DND-41 (cell line): Measurements from ENCODE around the gene TERF2IP.

Source experiments
- ATAC-seq: fragments of 200-7000 bp; cut with Tn5 transposase; 3 replicates; pipeline ENCODE4 v1.9.1; 2021; ENCODE audit warnings: low read depth; ENCODE audit not compliant: insufficient read depth
- DNase-seq: peaks from one replicate; pipeline ENCODE4 v3.0.0-alpha.2; 2020
- H2AFZ ChIP-seq: 2 replicates; pipeline ENCODE4 v1.6.0; 2012; ENCODE audit warnings: low read depth, low read length
- H3K27ac ChIP-seq: 2 replicates; pipeline ENCODE4 v1.5.1; 2012; ENCODE audit warnings: low read length, inconsistent platforms
- H3K27me3 ChIP-seq: fragments of 200-600 bp; sonication (generic); 2 replicates; pipeline ENCODE4 v1.6.0; 2012; ENCODE audit warnings: low read length, mild to moderate bottlenecking, inconsistent platforms; ENCODE audit not compliant: insufficient read depth, poor library complexity
- H3K36me3 ChIP-seq: 2 replicates; pipeline ENCODE4 v1.5.1; 2012; ENCODE audit warnings: low read length, inconsistent platforms; ENCODE audit not compliant: insufficient read depth
- H3K4me1 ChIP-seq: 2 replicates; pipeline ENCODE4 v1.5.1; 2012; ENCODE audit warnings: mild to moderate bottlenecking, low read length; ENCODE audit not compliant: insufficient read depth
- H3K4me2 ChIP-seq: 2 replicates; pipeline ENCODE4 v1.6.0; 2012; ENCODE audit warnings: mild to moderate bottlenecking, moderate library complexity, low read length, inconsistent platforms; ENCODE audit not compliant: insufficient read depth
- H3K4me3 ChIP-seq, 2 experiments: fragments of 200-600 bp in 1 of 2; shearing (Covaris generic) in 1 of 2; 2 replicates each; pipeline ENCODE4 v1.5.1; 2012 to 2016; ENCODE audit warnings: inconsistent platforms in 2 of 2, low read length in 2 of 2, mild to moderate bottlenecking in 2 of 2, low read depth in 1 of 2, moderate library complexity in 1 of 2
- H3K79me2 ChIP-seq: 2 replicates; pipeline ENCODE4 v1.6.0; 2012; ENCODE audit warnings: low read length, inconsistent platforms; ENCODE audit not compliant: insufficient read depth
- H3K9ac ChIP-seq: 2 replicates; pipeline ENCODE4 v1.6.0; 2012; ENCODE audit warnings: low read depth, mild to moderate bottlenecking, inconsistent platforms, low read length, moderate library complexity
- H3K9me3 ChIP-seq: 2 replicates; pipeline ENCODE4 v1.5.1; 2012; ENCODE audit warnings: low read length, moderate library complexity, mild to moderate bottlenecking, inconsistent platforms; ENCODE audit not compliant: insufficient read depth, severe bottlenecking
- H4K20me1 ChIP-seq: 2 replicates; pipeline ENCODE4 v1.6.0; 2012; ENCODE audit warnings: low read length; ENCODE audit not compliant: insufficient read depth
- EZH2 ChIP-seq: IDR thresholded peaks from 3 replicates; pipeline ENCODE4 v1.6.1; 2012; ENCODE audit warnings: borderline replicate concordance, low read depth, mild to moderate bottlenecking, moderate library complexity, low read length, inconsistent platforms; ENCODE audit not compliant: severe bottlenecking
- TF ChIP-seq, protein P1 (sequence below): IDR thresholded peaks from 2 replicates; pipeline ENCODE4 v1.5.1; 2012; ENCODE audit warnings: borderline replicate concordance, low read length, moderate library complexity, mild to moderate bottlenecking; ENCODE audit not compliant: poor library complexity, severe bottlenecking; ENCODE audit errors: extremely low read depth

The TERF2IP gene

DNA sequence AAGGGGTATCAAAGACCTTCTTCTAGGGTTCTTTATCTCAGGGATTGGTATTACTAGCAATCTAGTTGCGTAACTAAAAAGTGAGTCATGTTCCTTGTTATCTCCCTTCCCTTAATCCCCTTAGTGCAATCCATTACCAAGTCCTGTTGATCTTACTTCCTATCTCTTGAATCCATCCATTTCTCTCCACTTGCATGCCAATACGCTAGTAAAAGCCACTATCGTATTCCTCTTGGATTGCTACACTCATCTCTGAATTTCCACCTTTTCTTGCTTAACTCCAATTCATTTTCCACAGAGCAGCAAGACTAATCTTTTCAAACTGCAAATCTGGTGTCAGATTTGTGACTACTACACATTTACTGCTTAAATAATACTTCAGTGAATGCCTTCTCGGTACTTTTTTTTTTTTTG, 22.6 kb upstream of the TERF2IP start:
- H3K36me3 ChIP-seq: peaks cover 55% of the 10 kb centered on the region

DNA sequence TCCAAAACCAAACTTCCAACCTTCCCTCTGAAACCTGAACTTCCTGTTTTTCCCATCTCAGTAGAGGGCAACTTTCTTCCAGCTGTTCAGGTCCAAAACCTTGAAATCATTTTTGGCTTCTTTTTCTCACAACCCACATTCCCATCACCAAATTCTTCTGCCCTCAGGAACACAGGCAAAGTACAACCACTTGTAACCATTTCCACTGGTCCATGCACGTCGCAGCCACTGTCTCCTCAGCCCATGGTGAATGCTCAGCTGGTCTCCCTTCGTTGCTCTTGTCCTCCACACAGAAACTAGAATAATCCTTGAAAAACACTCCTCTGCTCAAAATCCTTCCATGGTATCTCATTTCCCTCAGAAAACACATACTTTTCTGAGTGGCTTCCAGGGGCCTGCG, 20.8 kb upstream of the TERF2IP start:
- Histone ChIP-seq H3K4me1 (peaks cover 20% of the 10 kb centered on the region), H3K4me3 (no peak overlapping the region), H4K20me1 (no peaks in the 10 kb centered on the region), H3K36me3 (peaks cover 64% of the 10 kb centered on the region), H3K4me2 (no peak overlapping the region), H3K9me3 (no peaks in the 10 kb centered on the region), H3K9ac (no peak overlapping the region), H2AFZ (no peak overlapping the region), H3K27me3 (no peaks in the 10 kb centered on the region), H3K79me2 (peaks cover 11% of the 10 kb centered on the region), H3K27ac (no peak overlapping the region)
- no peak for TF ChIP-seq EZH2
- TF ChIP-seq, protein P1, sequence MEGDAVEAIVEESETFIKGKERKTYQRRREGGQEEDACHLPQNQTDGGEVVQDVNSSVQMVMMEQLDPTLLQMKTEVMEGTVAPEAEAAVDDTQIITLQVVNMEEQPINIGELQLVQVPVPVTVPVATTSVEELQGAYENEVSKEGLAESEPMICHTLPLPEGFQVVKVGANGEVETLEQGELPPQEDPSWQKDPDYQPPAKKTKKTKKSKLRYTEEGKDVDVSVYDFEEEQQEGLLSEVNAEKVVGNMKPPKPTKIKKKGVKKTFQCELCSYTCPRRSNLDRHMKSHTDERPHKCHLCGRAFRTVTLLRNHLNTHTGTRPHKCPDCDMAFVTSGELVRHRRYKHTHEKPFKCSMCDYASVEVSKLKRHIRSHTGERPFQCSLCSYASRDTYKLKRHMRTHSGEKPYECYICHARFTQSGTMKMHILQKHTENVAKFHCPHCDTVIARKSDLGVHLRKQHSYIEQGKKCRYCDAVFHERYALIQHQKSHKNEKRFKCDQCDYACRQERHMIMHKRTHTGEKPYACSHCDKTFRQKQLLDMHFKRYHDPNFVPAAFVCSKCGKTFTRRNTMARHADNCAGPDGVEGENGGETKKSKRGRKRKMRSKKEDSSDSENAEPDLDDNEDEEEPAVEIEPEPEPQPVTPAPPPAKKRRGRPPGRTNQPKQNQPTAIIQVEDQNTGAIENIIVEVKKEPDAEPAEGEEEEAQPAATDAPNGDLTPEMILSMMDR: no peak
- no peak for ATAC-seq
- no peak for DNase-seq

More for the DNA sequence above, 22.6 kb upstream of the TERF2IP start:
- no peak overlapping the region for H3K27ac ChIP-seq
- H3K4me3 ChIP-seq: no peak overlapping the region
- H3K9me3 ChIP-seq: no peaks in the 10 kb centered on the region
- H3K4me2 ChIP-seq: no peak overlapping the region
- TF ChIP-seq, protein P1: no peak
- TF ChIP-seq EZH2: no peak
- no peak overlapping the region for H3K9ac ChIP-seq
- peaks cover 38% of the 10 kb centered on the region for H3K4me1 ChIP-seq
- no peaks in the 10 kb centered on the region for H4K20me1 ChIP-seq
- no peaks in the 10 kb centered on the region for H3K27me3 ChIP-seq
- DNase-seq (no peak), ATAC-seq (no peak)
- H2AFZ ChIP-seq: no peak overlapping the region
- peaks cover 24% of the 10 kb centered on the region for H3K79me2 ChIP-seq

DNA sequence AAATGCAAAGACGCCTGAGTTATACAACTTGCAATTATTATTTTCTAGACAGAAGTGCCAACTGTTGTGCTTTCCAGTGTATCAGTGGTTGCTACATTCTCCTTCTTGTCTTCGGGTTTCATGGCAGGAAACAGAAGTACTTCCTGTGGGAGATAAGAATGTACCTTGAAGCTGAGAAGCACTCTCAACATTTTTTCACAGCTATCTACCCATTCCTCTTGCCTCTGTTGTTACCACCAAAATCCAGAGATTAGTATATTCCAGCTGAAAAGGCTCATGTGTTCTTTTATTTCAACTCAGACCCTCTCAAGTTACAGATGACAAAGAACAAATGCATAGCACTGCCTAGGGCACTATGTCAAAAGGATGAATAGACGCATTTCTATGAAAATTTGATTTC, 19.7 kb upstream of the TERF2IP start:
- H3K4me3 ChIP-seq: no peak overlapping the region
- DNase-seq (no peak), ATAC-seq (no peak)
- H3K27ac ChIP-seq: no peak overlapping the region
- H3K9me3 ChIP-seq: no peaks in the 10 kb centered on the region
- no peaks in the 10 kb centered on the region for H4K20me1 ChIP-seq
- no peaks in the 10 kb centered on the region for H3K27me3 ChIP-seq
- TF ChIP-seq, protein P1: no peak
- TF ChIP-seq EZH2: no peak
- peaks cover 13% of the 10 kb centered on the region for H3K4me1 ChIP-seq
- peaks cover under 1% of the 10 kb centered on the region; the same call in 1 of the 2 replicates for H3K79me2 ChIP-seq
- no peak overlapping the region for H3K4me2 ChIP-seq
- no peak overlapping the region for H2AFZ ChIP-seq
- no peak overlapping the region for H3K9ac ChIP-seq
- H3K36me3 ChIP-seq: peaks cover 73% of the 10 kb centered on the region

DNA sequence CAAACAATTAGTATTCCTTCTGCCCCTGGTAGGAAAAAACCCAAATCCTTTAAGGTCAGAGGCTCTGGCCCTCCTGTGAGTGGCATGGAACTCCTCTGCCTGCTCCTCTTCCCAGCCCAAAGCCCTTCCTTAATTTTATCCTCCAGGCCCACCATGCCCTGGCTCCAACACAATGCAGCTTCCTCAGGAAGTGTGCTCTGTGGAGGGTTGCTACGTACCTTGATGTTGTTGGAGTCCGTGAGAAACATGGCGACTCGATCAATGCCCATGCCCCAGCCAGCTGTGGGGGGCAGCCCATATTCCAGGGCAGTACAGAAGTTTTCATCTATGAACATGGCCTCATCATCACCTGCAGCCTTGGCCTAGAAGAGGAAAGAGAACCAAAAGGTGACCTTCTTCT, 19.2 kb upstream of the TERF2IP start:
- no peak for DNase-seq
- Histone ChIP-seq H3K36me3 (peaks cover 78% of the 10 kb centered on the region), H2AFZ (no peak overlapping the region), H3K79me2 (no peaks in the 10 kb centered on the region), H3K4me2 (no peak overlapping the region), H3K27me3 (no peaks in the 10 kb centered on the region), H3K9ac (no peak overlapping the region), H3K27ac (no peak overlapping the region), H3K4me3 (no peak overlapping the region), H4K20me1 (no peaks in the 10 kb centered on the region), H3K4me1 (peaks cover 13% of the 10 kb centered on the region), H3K9me3 (no peaks in the 10 kb centered on the region)
- TF ChIP-seq, protein P1: no peak
- no peak for TF ChIP-seq EZH2
- ATAC-seq: no peak
